Activated CD4-positive, alpha-beta T cell treated with anti-CD3 and anti-CD28 coated beads, Interleukin-2, amount 10 ng/mL, durations not matched to agents 7 days and 5 days (primary cell): Measurements from ENCODE around the gene ZNF66. TPM values are rescaled to one million over a fixed set of nuclear protein-coding genes. Genes with fewer than 3 reads are reported as not detected.
"Not testable (repeated sequence)": the region's sequence is repeated elsewhere in the genome, so short reads cannot be mapped to it uniquely, and the experiment has no call there.

ENCODE experiments used
- CTCF ChIA-PET: fragments of 350-600 bp; sonication (Branson Sonifier 250); formaldehyde crosslinking; loops from one replicate; lab custom pipeline; 2021; ENCODE audit warnings: antibody characterized with exemption; lab: Charles Lee
- POLR2A ChIA-PET: fragments of 350-600 bp; sonication (Branson Sonifier 250); formaldehyde crosslinking; loops from one replicate; lab custom pipeline; 2021; ENCODE audit warnings: antibody characterized with exemption; lab: Charles Lee
- DNase-seq: peaks from one replicate; pipeline ENCODE4 v3.0.0-alpha.2; 2020
- H3K27ac Mint-ChIP-seq: one replicate; pipeline ENCODE4 v1.8.0; 2021; ENCODE audit warnings: mild to moderate bottlenecking, moderate library complexity, mixed read lengths
- H3K27me3 Mint-ChIP-seq: one replicate; pipeline ENCODE4 v1.8.0; 2021; ENCODE audit warnings: mixed read lengths
- H3K36me3 Mint-ChIP-seq: one replicate; pipeline ENCODE4 v1.8.0; 2021; ENCODE audit warnings: low read depth, mixed read lengths
- H3K4me1 Mint-ChIP-seq: one replicate; pipeline ENCODE4 v1.8.0; 2021; ENCODE audit warnings: mixed read lengths
- H3K4me3 Mint-ChIP-seq: one replicate; pipeline ENCODE4 v1.8.0; 2021; ENCODE audit warnings: mild to moderate bottlenecking, moderate library complexity, mixed read lengths
- H3K9me3 Mint-ChIP-seq: one replicate; pipeline ENCODE4 v1.8.0; 2021; ENCODE audit warnings: mixed read lengths
- total RNA-seq, 2 experiments: library from RNA; stranded (reverse); gene quantifications; one replicate each; pipeline ENCODE4 v1.2.3, GENCODE V29; 2021

Gene ZNF66
- 10 to 100 TPM; 11.8 to 14.0 TPM for total RNA-seq

DNA sequence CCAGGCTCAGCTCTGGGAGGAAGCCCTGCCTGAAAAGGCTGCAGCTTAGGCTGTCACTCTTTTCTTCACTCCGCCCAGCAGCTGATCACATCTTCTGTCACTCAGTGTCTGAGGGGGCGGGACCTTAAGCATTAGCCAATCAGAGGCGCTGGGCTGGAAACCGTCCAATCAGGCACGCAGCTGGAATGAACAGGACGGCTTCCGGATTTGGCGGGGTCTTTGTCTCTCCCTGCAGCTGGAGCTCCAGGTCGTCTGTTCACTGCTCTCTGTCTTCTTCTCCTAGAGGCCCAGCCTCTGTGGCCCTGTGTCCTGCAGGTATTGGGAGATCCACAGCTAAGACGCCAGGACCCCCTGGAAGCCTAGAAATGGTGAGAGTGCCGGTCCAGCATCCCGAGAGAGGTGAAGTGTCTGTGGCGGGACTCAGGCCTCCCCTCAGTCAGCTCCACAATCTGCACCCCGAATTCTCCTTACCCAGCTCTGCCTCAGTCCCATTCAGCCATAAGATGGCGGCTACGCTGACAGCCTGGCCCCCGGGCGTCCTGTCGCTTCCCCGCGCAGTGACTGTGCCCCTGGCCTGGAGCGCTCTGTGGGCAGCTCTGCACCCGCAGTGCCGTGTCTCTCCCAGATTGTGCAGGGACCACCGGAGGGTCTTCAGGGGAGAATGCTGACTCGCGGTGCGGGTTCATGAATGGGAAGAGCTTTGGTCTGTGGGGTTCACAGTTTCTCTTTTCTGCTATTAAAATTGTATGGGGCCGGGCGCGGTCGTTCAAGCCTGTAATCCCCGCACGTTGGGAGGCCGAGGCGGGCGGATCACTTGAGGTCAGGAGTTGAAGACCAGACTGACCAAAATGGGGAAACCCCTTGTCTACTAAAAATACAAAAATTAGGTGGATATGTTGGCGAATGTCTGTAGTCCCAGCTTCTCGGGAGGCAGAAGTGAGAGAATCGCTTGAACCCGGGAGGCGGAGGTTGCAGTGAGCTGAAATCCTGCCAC, at the start of gene ZNF66:
Gene ZNF66, plus strand, starts transcription at position 222 of the 994 bp plus-strand sequence. Its CDS starts 144 bp downstream, at position 366.
- Mint-ChIP-seq H3K9me3 (peaks cover 24% of the 10 kb centered on the region), H3K36me3 (peaks cover 39% of the 10 kb centered on the region), H3K4me1 (peaks cover 10% of the 10 kb centered on the region), H3K4me3 (peak within 1 kb of the TSS; percentile 99), H3K27me3 (no peaks in the 10 kb centered on the region), H3K27ac (peak within 1 kb of the TSS; percentile 98)
- peak; percentile 96 for DNase-seq
- POLR2A ChIA-PET, result interaction anchor here (0.7 to 1.4 kb wide), 6 partner anchors 118 to 1044 kb away, joined by 3 to 10 read pairs (median 4); partner anchors contain the start of genes ZNF14, ZNF737 and ZNF85
- CTCF ChIA-PET, result interaction anchor here (0.6 to 0.8 kb wide), 4 partner anchors 244 to 987 kb away, joined by 3 read pairs; partner anchors contain the start of gene ZNF430

DNA sequence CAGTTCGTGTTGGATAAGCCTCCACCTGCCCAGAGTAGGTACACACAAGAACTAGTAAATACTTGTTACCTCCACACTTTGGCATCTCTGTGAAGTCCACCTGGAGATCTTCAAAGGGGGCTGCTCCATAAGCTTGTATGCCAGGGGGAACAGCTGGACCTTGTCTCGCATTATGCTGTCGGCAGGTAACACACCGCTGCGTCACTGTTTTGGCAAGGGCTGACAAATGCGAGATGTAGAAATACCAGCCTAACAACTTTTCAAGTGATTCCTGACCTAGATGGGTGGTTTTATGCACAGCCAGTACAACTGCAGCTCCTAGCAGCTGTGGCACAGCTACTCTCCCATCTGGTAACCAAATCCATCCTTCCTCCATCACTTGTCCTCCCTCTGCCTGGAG, 25.9 kb upstream of the ZNF66 start:
- CTCF ChIA-PET, H3K36me3 Mint-ChIP-seq, H3K4me1 Mint-ChIP-seq, H3K27ac Mint-ChIP-seq, H3K27me3 Mint-ChIP-seq, H3K4me3 Mint-ChIP-seq, POLR2A ChIA-PET, DNase-seq: not testable (repeated sequence)
- peaks cover 40% of the 10 kb centered on the region for H3K9me3 Mint-ChIP-seq

GRCh38 chr19:20752291-20752690, 23.8 kb upstream of the ZNF66 start:
- not testable (repeated sequence) for H3K27me3 Mint-ChIP-seq

DNA sequence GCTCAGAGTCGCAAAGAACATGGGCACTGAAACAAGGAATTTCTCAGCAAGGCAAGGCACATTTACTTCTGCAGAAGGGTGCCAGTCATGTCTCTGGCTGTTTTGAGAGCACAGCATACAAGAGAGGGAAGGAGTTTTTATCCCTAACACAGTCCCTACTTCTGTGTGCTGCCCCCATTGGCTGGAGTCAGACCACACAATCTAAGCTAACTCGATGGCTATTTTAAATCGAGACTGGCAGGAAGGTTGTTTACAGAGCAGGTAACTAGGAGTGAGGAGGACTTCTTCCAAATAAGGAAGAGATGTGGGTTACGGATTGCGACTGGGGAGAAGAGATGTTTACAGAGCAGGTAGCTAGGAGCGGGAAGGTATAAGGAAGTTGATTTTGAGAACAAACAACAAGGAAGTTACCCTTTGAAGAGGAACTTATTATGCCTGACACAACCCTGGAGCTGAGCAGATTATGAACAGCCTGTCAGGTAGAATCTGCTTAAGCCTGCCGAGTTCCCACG, 6.8 kb upstream of the ZNF66 start:
- DNase-seq, H3K4me1 Mint-ChIP-seq, H3K4me3 Mint-ChIP-seq, H3K36me3 Mint-ChIP-seq, H3K27me3 Mint-ChIP-seq, CTCF ChIA-PET, H3K27ac Mint-ChIP-seq, POLR2A ChIA-PET: not testable (repeated sequence)
- H3K9me3 Mint-ChIP-seq, result peaks cover 39% of the 10 kb centered on the region

More at GRCh38 chr19:20752291-20752690, 23.8 kb upstream of the ZNF66 start:
- POLR2A ChIA-PET, H3K4me1 Mint-ChIP-seq, H3K4me3 Mint-ChIP-seq, H3K27ac Mint-ChIP-seq, CTCF ChIA-PET, DNase-seq, H3K36me3 Mint-ChIP-seq: not testable (repeated sequence)
- peaks cover 33% of the 10 kb centered on the region for H3K9me3 Mint-ChIP-seq

- CTCF ChIA-PET, result no interaction called here
- no peaks in the 10 kb centered on the region for H3K4me1 Mint-ChIP-seq
- peaks cover 50% of the 10 kb centered on the region for H3K9me3 Mint-ChIP-seq
- H3K27me3 Mint-ChIP-seq, result no peaks in the 10 kb centered on the region
- no peak overlapping the region for H3K27ac Mint-ChIP-seq
- peaks cover 70% of the 10 kb centered on the region for H3K36me3 Mint-ChIP-seq
- POLR2A ChIA-PET, result no interaction called here
- H3K4me3 Mint-ChIP-seq, result no peak overlapping the region
- DNase-seq, result no peak
These were observed 11.7 kb downstream of the ZNF66 start for GRCh38 chr19:20787786-20788185.

DNA sequence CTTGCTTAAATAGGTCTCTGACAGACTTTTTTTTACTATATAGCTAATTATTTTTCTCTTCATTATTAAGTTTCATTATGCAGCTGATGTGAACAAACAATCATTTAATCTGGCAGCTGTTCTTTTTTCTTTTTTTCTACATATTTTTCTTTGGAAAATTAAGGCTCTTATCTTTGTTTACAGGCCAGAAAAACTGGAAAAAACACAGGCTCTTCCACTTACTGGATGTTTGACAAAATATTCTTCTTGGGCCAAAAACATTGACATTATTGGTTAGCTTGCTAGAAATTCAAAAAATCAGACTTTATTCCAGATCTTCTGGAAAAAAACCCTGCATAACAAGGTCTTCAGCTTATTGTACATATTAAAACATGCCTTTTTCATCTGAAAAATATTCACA, 15.7 kb downstream of the ZNF66 start:
- H3K27me3 Mint-ChIP-seq, result no peaks in the 10 kb centered on the region

GRCh38 chr19:20806311-20807262, 30.5 kb downstream of the ZNF66 start:
- H3K27ac Mint-ChIP-seq, H3K4me3 Mint-ChIP-seq, POLR2A ChIA-PET, H3K4me1 Mint-ChIP-seq, DNase-seq, H3K27me3 Mint-ChIP-seq: not testable (repeated sequence)
- CTCF ChIA-PET, result interaction anchor here (0.6 kb wide), 1 partner anchor 539 kb away, joined by 3 read pairs; no protein-coding TSS in a partner anchor
- Mint-ChIP-seq H3K9me3 (peaks cover 36% of the 10 kb centered on the region), H3K36me3 (peaks cover 46% of the 10 kb centered on the region)

More for the DNA sequence above, 15.7 kb downstream of the ZNF66 start:
- DNase-seq, result no peak
- Mint-ChIP-seq H3K4me1 (no peaks in the 10 kb centered on the region), H3K27ac (no peak overlapping the region), H3K36me3 (peaks cover 62% of the 10 kb centered on the region), H3K9me3 (peaks cover 34% of the 10 kb centered on the region), H3K4me3 (no peak overlapping the region)
- CTCF ChIA-PET, result interaction anchor here (0.6 kb wide), 1 partner anchor 650 kb away, joined by 3 read pairs; no protein-coding TSS in a partner anchor
- POLR2A ChIA-PET, result interaction anchor here (0.6 kb wide), 1 partner anchor 126 kb away, joined by 3 read pairs; no protein-coding TSS in a partner anchor

DNA sequence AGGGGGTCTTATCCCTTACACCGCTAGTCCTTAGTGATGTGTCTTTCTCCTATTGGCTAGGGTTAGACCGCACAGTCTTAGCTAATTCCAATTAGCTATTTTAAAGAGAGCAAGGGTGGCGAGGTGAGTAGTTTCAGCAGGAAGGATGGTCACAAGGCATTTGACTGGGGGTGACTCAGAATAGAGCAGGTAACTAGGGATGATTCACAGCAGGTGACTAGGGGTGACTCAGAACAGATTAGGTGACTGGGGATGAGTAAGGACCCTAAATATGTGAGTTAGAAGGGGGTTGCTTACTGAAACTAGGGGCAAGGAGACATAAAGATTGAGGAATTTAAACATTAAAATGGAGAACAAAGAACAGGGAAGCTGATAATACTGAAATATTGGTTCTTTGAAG, 64.3 kb downstream of the ZNF66 start:
- CTCF ChIA-PET, result no interaction called here

More for the DNA sequence above, 64.3 kb downstream of the ZNF66 start:
- peaks cover 2% of the 10 kb centered on the region for H3K36me3 Mint-ChIP-seq
- POLR2A ChIA-PET, result no interaction called here
- no peak overlapping the region for H3K4me3 Mint-ChIP-seq
- DNase-seq, result no peak
- peaks cover 53% of the 10 kb centered on the region for H3K9me3 Mint-ChIP-seq
- no peak overlapping the region for H3K27ac Mint-ChIP-seq
- H3K4me1 Mint-ChIP-seq, result no peaks in the 10 kb centered on the region
- H3K27me3 Mint-ChIP-seq, result no peaks in the 10 kb centered on the region

Other genes with a start within 250 kb of the ZNF66 start
- gene ZNF737, start 210.5 kb upstream of the ZNF66 start, total RNA-seq, result 10 to 100 TPM; 18.9 to 22.5 TPM
- 10 to 100 TPM in 1 of 2 experiments, 1 to 10 TPM in 1; 8.3 to 11.1 TPM for gene ZNF626, start 114.7 kb upstream of the ZNF66 start, total RNA-seq
- 10 to 100 TPM; 20.6 to 24.2 TPM for gene ZNF85, start 146.9 kb downstream of the ZNF66 start, total RNA-seq
- gene ZNF430, start 244.4 kb downstream of the ZNF66 start, total RNA-seq, result 10 to 100 TPM; 24.6 to 26.2 TPM